HG03097 (cell line): ENCODE measurements around the gene C3orf49.

Experiments used
- ATAC-seq: cut with Tn5 transposase; IDR thresholded peaks from one replicate; pipeline ENCODE4 v1.9.1; 2021; ENCODE audit not compliant: unreplicated experiment, low FRiP score

Gene C3orf49

DNA sequence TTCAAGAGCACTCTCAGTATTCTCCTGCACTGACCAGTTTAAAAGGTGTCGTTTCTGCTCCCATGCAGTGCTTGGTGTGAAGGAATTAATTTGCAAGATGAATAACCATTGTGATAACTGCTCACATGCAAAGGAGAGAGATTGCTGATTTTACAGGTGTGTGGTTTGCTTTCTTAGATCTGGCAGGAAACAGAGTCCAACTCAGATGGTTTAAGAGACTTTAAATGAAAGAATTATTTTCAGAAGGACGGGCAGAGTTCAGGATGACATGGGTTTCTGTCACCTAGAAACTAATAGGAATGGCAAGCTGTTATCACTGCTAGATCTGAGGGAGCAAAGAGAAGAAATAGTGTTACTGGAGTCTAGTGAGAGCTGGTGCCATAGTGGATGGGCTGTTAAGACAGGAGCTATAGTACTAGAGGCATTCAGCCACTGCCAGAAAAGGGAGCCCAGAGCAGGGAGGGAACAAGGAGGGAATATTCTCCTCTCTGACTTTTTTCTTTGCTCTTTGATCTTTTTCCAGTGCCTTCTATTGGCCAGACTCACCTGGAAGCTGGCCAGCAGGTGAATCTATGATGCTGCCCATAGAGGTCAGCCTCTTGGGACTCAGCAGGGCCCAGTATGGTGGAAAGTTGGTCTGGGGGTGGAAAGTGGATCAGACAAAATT lies 59.4 kb downstream of the C3orf49 start:
- ATAC-seq, result no peak

DNA sequence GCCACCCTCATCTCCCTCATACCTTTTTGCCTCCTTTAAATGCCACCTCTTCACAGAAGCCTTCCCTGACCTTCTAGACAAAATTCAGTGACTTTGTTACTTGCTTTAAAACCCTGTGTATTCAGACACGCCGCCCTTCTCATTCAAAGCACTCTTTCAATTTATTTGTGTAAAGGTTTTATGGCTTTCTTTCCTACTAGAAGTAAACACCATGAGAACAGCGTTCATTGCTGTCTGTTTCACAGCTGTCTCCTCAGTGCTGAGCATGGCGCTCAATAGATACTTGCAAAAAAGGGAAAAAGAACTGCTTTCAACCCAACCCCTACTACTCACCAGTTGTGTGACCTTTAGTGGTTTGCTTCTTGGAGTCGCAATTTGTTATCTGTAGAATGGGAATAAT lies 61.6 kb downstream of the C3orf49 start:
- ATAC-seq, result no peak

DNA sequence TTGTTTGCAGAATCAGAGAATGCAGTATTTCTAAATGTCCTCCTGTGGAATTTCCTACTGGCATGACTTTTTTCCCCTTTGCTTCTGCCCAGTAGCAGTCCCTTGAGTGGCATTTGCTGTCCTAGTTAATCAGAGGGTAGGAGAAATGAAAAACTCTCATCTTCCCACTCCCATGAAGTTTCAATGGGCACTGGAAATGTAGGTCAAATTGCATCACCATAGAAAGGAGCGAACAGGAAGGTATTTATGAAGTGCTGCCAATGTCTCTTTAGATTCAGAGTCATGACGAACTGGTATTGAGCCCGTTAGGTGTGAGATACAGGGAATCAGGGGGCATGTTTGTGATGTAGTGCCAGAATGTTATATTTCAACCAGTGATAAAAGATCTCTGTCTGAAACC lies 67.8 kb downstream of the C3orf49 start:
- no peak for ATAC-seq

DNA sequence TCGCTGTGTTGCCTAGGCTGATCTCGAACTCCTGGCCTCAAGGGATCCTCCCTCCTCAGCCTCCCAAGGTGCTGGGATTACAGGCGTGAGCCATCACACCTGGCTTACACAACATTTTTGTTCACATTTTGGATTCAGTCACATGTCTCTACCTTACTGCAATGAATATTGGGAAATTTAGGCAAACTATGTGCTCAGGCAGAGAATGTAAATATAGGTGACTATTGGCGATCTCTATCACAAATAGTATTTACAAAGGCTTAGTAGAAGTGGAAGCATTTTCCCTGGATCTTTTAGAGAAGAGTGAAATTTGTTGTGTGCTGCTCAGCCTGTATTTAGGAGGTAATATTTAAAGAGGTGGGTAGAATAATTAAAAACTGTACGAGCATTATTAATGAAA lies 72.4 kb downstream of the C3orf49 start:
- ATAC-seq, result no peak

DNA sequence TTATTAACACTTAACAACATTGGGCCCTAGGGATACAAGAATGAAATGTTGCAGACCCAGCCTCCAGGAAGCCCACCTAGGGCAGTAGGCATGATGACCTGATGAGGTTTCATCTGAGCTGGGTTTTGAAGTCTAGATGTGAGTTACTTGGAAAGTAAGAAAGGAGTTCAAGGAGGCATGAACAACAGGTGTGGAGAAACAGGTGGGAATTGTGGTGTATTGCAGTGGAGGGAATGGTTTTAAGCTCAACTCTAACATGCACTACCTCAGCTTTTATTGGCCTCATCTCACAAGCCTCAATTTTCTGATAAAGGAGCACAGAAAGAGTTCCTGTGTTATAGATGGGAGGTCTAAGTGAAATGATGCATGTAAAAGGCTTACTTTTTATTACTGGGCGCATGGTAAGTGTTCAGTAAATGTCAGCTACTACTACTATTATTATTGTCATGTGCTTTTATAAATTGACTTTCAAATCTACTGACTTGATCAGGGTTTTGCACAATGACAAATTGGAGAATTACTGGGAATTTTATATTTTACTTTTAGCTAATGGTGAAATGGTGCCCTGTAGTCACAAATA lies 73.8 kb downstream of the C3orf49 start:
- ATAC-seq, result no peak

DNA sequence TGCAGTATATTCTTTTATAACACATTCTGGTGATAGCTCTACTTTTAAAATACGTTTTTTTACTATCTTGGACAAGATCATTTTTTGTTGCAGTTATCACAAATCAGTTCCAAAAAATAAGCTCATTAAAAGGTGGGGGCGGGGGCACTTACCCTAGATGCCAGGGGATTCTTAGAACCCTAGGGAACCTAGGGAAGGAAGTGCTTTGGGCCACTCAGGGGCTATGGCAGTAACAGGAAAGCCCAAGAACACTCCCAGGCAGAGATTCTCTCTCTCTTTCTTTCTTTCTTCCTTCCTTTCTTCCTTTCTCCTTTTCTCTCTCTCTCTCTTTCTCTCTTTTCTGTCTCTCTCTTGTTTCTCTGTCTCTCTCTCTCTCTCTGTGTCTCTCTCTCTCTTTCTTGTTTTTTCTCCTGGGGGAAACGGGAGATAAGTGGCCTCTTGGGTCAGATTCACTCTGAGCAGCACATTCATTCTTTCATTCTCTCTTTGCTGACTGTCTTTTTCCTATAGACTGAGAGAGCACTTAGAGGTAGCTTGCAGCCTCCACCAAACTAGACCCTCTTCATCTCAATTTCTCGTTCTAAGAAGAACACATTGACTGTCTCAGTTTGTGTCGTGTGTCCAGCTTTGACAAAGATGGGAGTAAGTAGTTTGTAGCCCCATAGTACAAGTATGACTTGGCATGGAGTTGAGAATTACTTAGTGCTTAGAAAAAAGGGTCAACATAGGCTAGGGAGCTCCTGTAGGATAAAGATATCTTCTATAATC lies 76.5 kb downstream of the C3orf49 start:
- ATAC-seq, result no peak

DNA sequence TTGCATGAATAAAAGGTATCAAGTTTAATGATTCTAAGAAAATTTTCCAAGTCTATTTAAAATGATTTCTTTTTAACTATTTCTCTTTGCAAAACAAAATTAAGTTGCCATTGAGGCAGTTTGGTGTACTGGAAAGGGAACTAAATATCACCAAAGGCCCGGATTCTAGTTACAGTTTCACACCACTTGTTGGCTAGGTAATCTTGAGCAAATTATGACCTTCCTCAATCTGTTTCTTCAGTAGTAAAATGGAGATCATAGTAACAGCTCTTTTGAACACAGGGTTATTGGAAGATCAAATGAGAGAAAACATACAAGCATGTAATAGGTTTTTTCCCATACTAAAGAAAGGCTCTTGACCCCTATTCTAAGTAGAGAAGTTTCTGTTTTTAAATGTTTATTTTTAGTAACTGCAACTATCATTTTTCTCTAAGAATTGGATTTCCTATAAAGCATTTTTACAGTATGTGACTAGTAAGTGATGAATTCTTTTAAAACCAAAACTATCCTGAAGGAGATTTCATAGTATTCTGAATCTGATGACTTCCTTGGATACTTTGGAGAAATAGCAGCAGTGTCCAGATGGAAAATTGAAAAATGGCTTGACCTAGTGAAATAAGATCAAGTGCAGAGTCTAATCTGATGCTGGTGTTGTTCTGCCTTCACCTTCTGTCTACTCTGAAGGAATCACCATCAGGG lies 77.4 kb downstream of the C3orf49 start:
- ATAC-seq, result no peak
